Mesothelial cell of epicardium (in vitro differentiated cells): ENCODE data around the gene NOP56. TPM values are rescaled to one million over a fixed set of nuclear protein-coding genes. Genes with fewer than 3 reads are reported as not detected.

Experiments
- DNase-seq, 2 experiments: peaks; one replicate each; pipeline ENCODE4 v3.0.0; 2021; ENCODE audit warnings: low spot score in 2 of 2; ENCODE audit not compliant: unreplicated experiment in 2 of 2
- H3K27ac Mint-ChIP-seq: 2 replicates; pipeline ENCODE4 v1.8.0; 2021; ENCODE audit warnings: mixed read lengths
- H3K27me3 Mint-ChIP-seq: 2 replicates; pipeline ENCODE4 v1.8.0; 2021; ENCODE audit warnings: low read depth, mixed read lengths
- H3K36me3 Mint-ChIP-seq: 2 replicates; pipeline ENCODE4 v1.8.0; 2021; ENCODE audit warnings: mixed read lengths
- H3K4me1 Mint-ChIP-seq: 2 replicates; pipeline ENCODE4 v1.8.0; 2021; ENCODE audit warnings: mixed read lengths
- H3K4me3 Mint-ChIP-seq: 2 replicates; pipeline ENCODE4 v1.8.0; 2021; ENCODE audit warnings: mild to moderate bottlenecking, moderate library complexity, mixed read lengths
- H3K9me3 Mint-ChIP-seq: 2 replicates; pipeline ENCODE4 v1.8.0; 2021; ENCODE audit warnings: mixed read lengths
- total RNA-seq: library from RNA; stranded (reverse); gene quantifications from 3 replicates; pipeline ENCODE4 v1.2.1, GENCODE V29; 2021
- TF ChIP-seq, protein P1 (sequence below): fragments of 200-600 bp; sonication (generic); IDR thresholded peaks from one replicate; pipeline ENCODE4 v1.5.0; 2021; ENCODE audit warnings: antibody characterized with exemption; ENCODE audit not compliant: unreplicated experiment

Gene NOP56
- total RNA-seq, 1 donor from 2014 or later, result 267 TPM

DNA sequence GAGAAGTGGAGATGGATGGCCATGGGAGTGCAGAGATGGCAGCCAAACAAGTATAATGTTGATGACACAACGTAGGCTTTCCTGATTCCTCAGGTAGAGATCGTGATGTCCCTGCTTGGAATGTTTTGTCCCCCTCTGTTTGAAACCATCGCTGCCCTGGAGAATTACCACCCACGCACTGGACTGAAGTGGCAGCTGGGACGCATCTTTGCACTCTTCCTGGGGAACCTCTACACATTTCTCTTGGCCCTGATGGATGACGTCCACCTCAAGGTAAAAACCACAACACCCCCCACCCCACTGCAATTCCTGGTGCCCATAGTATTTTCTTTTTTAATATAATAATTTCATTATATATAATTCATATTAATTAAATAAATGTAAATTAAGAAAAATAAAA lies 42.1 kb upstream of the NOP56 start:
- DNase-seq, result no peak
- Mint-ChIP-seq H3K9me3 (peaks cover 12% of the 10 kb centered on the region), H3K4me1 (no peaks in the 10 kb centered on the region), H3K27ac (no peak overlapping the region), H3K27me3 (peaks cover 41% of the 10 kb centered on the region), H3K36me3 (peaks cover 3% of the 10 kb centered on the region), H3K4me3 (no peak overlapping the region)
- TF ChIP-seq, protein P1, sequence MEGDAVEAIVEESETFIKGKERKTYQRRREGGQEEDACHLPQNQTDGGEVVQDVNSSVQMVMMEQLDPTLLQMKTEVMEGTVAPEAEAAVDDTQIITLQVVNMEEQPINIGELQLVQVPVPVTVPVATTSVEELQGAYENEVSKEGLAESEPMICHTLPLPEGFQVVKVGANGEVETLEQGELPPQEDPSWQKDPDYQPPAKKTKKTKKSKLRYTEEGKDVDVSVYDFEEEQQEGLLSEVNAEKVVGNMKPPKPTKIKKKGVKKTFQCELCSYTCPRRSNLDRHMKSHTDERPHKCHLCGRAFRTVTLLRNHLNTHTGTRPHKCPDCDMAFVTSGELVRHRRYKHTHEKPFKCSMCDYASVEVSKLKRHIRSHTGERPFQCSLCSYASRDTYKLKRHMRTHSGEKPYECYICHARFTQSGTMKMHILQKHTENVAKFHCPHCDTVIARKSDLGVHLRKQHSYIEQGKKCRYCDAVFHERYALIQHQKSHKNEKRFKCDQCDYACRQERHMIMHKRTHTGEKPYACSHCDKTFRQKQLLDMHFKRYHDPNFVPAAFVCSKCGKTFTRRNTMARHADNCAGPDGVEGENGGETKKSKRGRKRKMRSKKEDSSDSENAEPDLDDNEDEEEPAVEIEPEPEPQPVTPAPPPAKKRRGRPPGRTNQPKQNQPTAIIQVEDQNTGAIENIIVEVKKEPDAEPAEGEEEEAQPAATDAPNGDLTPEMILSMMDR, result no peak

GRCh38 chr20:2610941-2611720 lies 41.3 kb upstream of the NOP56 start:
- Mint-ChIP-seq H3K27me3 (peaks cover 47% of the 10 kb centered on the region), H3K4me3 (no peak overlapping the region), H3K4me1 (no peaks in the 10 kb centered on the region), H3K27ac (no peak overlapping the region), H3K36me3 (peaks cover 3% of the 10 kb centered on the region), H3K9me3 (peaks cover 11% of the 10 kb centered on the region)
- TF ChIP-seq, protein P1, result no peak
- no peak for DNase-seq

- TF ChIP-seq, protein P1, result no peak
- DNase-seq, result no peak
- Mint-ChIP-seq H3K36me3 (peaks cover 3% of the 10 kb centered on the region), H3K4me3 (no peak overlapping the region), H3K27ac (no peak overlapping the region), H3K9me3 (peaks cover 9% of the 10 kb centered on the region), H3K27me3 (peaks cover 55% of the 10 kb centered on the region), H3K4me1 (no peaks in the 10 kb centered on the region)
These were observed 40.4 kb upstream of the NOP56 start for GRCh38 chr20:2612073-2612472.

- Mint-ChIP-seq H3K4me1 (no peaks in the 10 kb centered on the region), H3K27ac (no peak overlapping the region), H3K4me3 (no peak overlapping the region), H3K9me3 (peaks cover 19% of the 10 kb centered on the region), H3K27me3 (peaks cover 72% of the 10 kb centered on the region), H3K36me3 (no peaks in the 10 kb centered on the region)
- TF ChIP-seq, protein P1, result no peak
- no peak for DNase-seq
These were observed 35.8 kb upstream of the NOP56 start for GRCh38 chr20:2616634-2617033.

DNA sequence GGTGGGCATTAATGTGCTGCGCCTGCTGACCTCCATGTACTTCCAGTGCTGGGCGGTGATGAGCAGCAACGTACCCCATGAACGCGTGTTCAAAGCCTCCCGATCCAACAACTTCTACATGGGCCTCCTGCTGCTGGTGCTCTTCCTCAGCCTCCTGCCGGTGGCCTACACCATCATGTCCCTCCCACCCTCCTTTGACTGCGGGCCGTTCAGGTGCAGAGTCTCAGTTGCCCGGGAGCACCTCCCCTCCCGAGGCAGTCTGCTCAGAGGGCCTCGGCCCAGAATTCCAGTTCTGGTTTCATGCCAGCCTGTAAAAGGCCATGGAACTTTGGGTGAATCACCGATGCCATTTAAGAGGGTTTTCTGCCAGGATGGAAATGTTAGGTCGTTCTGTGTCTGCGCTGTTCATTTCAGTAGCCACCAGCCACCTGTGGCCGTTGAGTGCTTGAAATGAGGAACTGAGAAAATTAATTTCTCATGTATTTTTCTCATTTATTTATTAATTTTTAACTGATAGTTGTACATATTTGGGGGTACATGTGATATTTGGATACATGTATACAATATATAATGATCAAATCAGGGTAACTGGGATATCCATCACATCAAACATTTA lies 35.2 kb upstream of the NOP56 start:
- Mint-ChIP-seq H3K27me3 (peaks cover 71% of the 10 kb centered on the region), H3K36me3 (no peaks in the 10 kb centered on the region), H3K9me3 (peaks cover 19% of the 10 kb centered on the region), H3K4me3 (no peak overlapping the region), H3K4me1 (no peaks in the 10 kb centered on the region), H3K27ac (no peak overlapping the region)
- no peak for DNase-seq
- TF ChIP-seq, protein P1, result no peak
